ENCODE results near the gene CRYGN.

CRYGN gene

GRCh38 chr7:151396328-151396970, 43.5 kb downstream of the CRYGN start:
- no peak overlapping the region for H3K4me3 ChIP-seq (ENCODE audit: low read depth, low read length)
- no peak for DNase-seq (ENCODE audit: low read depth)
- TF ChIP-seq CTCF (IDR thresholded peaks at IDR 0.05; ENCODE audit: insufficient read depth, low read depth, low read length, missing control alignments), result no peak

- no peak for TF ChIP-seq CTCF (IDR thresholded peaks at IDR 0.05; ENCODE audit: insufficient read depth, low read depth, low read length, missing control alignments)
- no peak overlapping the region for H3K4me3 ChIP-seq (ENCODE audit: low read depth, low read length)
- DNase-seq (ENCODE audit: low read depth), result no peak
Measured at GRCh38 chr7:151395036-151395367, 44.9 kb downstream of the CRYGN start.

- DNase-seq (ENCODE audit: low read depth), result no peak
- no peak for TF ChIP-seq CTCF (IDR thresholded peaks at IDR 0.05; ENCODE audit: insufficient read depth, low read depth, low read length, missing control alignments)
- H3K4me3 ChIP-seq (ENCODE audit: low read depth, low read length), result no peak overlapping the region
Measured at GRCh38 chr7:151394076-151395035, 45.6 kb downstream of the CRYGN start.

- TF ChIP-seq CTCF (IDR thresholded peaks at IDR 0.05; ENCODE audit: insufficient read depth, low read depth, low read length, missing control alignments), result no peak
- no peak for DNase-seq (ENCODE audit: low read depth)
- no peak overlapping the region for H3K4me3 ChIP-seq (ENCODE audit: low read depth, low read length)
Measured at GRCh38 chr7:151393031-151393977, 46.6 kb downstream of the CRYGN start.

- TF ChIP-seq CTCF (IDR thresholded peaks at IDR 0.05; ENCODE audit: insufficient read depth, low read depth, low read length, missing control alignments), result no peak
- DNase-seq (ENCODE audit: low read depth), result no peak
- H3K4me3 ChIP-seq (ENCODE audit: low read depth, low read length), result no peak overlapping the region
Measured at GRCh38 chr7:151392426-151392825, 47.5 kb downstream of the CRYGN start.

GRCh38 chr7:151392002-151392401, 47.9 kb downstream of the CRYGN start:
- no peak for TF ChIP-seq CTCF (IDR thresholded peaks at IDR 0.05; ENCODE audit: insufficient read depth, low read depth, low read length, missing control alignments)
- DNase-seq (ENCODE audit: low read depth), result no peak
- no peak overlapping the region for H3K4me3 ChIP-seq (ENCODE audit: low read depth, low read length)
